Stimulated activated CD4-positive, alpha-beta T cell treated with anti-CD3 and anti-CD28 coated beads, Interleukin-1b, Interleukin-23, amount 100 ng/mL, for 1 hour (primary cell): ENCODE data around the gene MYO18A.

Source experiments
- DNase-seq, 2 donors: peaks; one replicate each; pipeline ENCODE4 v3.0.0-alpha.2; 2020; ENCODE audit warnings: low read depth in 2 of 2

MYO18A gene

GRCh38 chr17:29031488-29031887 lies 148.7 kb downstream of the MYO18A start:
- DNase-seq: no peak

- no peak for DNase-seq
Observed at GRCh38 chr17:29024316-29024952, 155.8 kb downstream of the MYO18A start.

- no peak for DNase-seq
Observed at GRCh38 chr17:29022074-29022473, 158.1 kb downstream of the MYO18A start.

GRCh38 chr17:29021226-29021625 lies 159.0 kb downstream of the MYO18A start:
- no peak for DNase-seq
